ENCODE measurements around the gene POMGNT2.

Gene POMGNT2

GRCh38 chr3:43036621-43037423 lies 69.1 kb downstream of the POMGNT2 start:
- Histone ChIP-seq H3K4me3 (ENCODE audit: low read depth in 1 of 2, low read length in 2 of 2) (no peak overlapping the region), H3K4me1 (ENCODE audit: control insufficient read depth in 1 of 2, insufficient read depth in 2 of 2, low read length in 2 of 2) (no peaks in the 10 kb centered on the region), H3K9me3 (ENCODE audit: control insufficient read depth in 1 of 2, low read length in 2 of 2) (no peaks in the 10 kb centered on the region), H3K27ac (ENCODE audit: low read length) (no peak overlapping the region), H3K27me3 (ENCODE audit: low read depth, low read length) (no peaks in the 10 kb centered on the region), H3K36me3 (ENCODE audit: control insufficient read depth in 1 of 2, insufficient read depth in 2 of 2, low read length in 2 of 2) (peaks cover 0 to 9% of the 10 kb centered on the region in 2 donors)

GRCh38 chr3:43035801-43036365 lies 70.0 kb downstream of the POMGNT2 start:
- H3K27ac ChIP-seq (ENCODE audit: low read length), result no peak overlapping the region
- no peaks in the 10 kb centered on the region for H3K27me3 ChIP-seq (ENCODE audit: low read depth, low read length)
- no peaks in the 10 kb centered on the region for H3K9me3 ChIP-seq (ENCODE audit: control insufficient read depth in 1 of 2, low read length in 2 of 2)
- H3K4me3 ChIP-seq (ENCODE audit: low read depth in 1 of 2, low read length in 2 of 2), result no peak overlapping the region
- peaks cover 0 to 9% of the 10 kb centered on the region in 2 donors for H3K36me3 ChIP-seq (ENCODE audit: control insufficient read depth in 1 of 2, insufficient read depth in 2 of 2, low read length in 2 of 2)
- no peaks in the 10 kb centered on the region for H3K4me1 ChIP-seq (ENCODE audit: control insufficient read depth in 1 of 2, insufficient read depth in 2 of 2, low read length in 2 of 2)

DNA sequence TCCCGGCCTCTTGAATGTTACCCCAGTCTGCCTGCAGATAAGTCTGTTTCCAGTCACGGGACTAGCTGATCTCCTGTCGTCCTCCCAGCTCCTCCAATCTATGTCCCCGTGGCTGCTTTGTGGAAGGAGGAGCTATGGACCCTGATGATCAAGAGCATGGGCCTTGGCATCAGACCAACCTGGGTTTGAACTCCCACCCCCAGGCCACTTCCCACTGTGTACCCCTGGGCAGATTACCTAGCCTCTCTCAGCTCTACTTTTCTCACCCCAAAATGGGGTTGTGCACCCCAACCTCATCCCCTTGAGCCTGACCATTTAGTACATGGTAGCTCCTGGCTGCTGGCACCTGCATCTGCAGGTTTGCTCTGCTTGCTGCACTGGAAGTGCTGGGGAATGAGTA lies 71.0 kb downstream of the POMGNT2 start:
- H3K27me3 ChIP-seq (ENCODE audit: low read depth, low read length), result no peaks in the 10 kb centered on the region
- peaks cover 0 to 9% of the 10 kb centered on the region in 2 donors for H3K36me3 ChIP-seq (ENCODE audit: control insufficient read depth in 1 of 2, insufficient read depth in 2 of 2, low read length in 2 of 2)
- no peak overlapping the region for H3K27ac ChIP-seq (ENCODE audit: low read length)
- H3K4me3 ChIP-seq (ENCODE audit: low read depth in 1 of 2, low read length in 2 of 2), result no peak overlapping the region
- no peaks in the 10 kb centered on the region for H3K4me1 ChIP-seq (ENCODE audit: control insufficient read depth in 1 of 2, insufficient read depth in 2 of 2, low read length in 2 of 2)
- H3K9me3 ChIP-seq (ENCODE audit: control insufficient read depth in 1 of 2, low read length in 2 of 2), result no peaks in the 10 kb centered on the region

- no peak overlapping the region for H3K4me3 ChIP-seq (ENCODE audit: low read depth in 1 of 2, low read length in 2 of 2)
- H3K27ac ChIP-seq (ENCODE audit: low read length), result no peak overlapping the region
- no peaks in the 10 kb centered on the region for H3K27me3 ChIP-seq (ENCODE audit: low read depth, low read length)
- H3K4me1 ChIP-seq (ENCODE audit: control insufficient read depth in 1 of 2, insufficient read depth in 2 of 2, low read length in 2 of 2), result no peaks in the 10 kb centered on the region
- no peaks in the 10 kb centered on the region for H3K9me3 ChIP-seq (ENCODE audit: control insufficient read depth in 1 of 2, low read length in 2 of 2)
- H3K36me3 ChIP-seq (ENCODE audit: control insufficient read depth in 1 of 2, insufficient read depth in 2 of 2, low read length in 2 of 2), result peaks cover 0 to 9% of the 10 kb centered on the region in 2 donors
Observed at GRCh38 chr3:43034200-43034599, 71.7 kb downstream of the POMGNT2 start.

GRCh38 chr3:43032646-43033628 lies 72.9 kb downstream of the POMGNT2 start:
- Histone ChIP-seq H3K27ac (ENCODE audit: low read length) (no peak overlapping the region), H3K9me3 (ENCODE audit: control insufficient read depth in 1 of 2, low read length in 2 of 2) (no peaks in the 10 kb centered on the region), H3K4me3 (ENCODE audit: low read depth in 1 of 2, low read length in 2 of 2) (no peak overlapping the region), H3K4me1 (ENCODE audit: control insufficient read depth in 1 of 2, insufficient read depth in 2 of 2, low read length in 2 of 2) (no peaks in the 10 kb centered on the region), H3K27me3 (ENCODE audit: low read depth, low read length) (no peaks in the 10 kb centered on the region), H3K36me3 (ENCODE audit: control insufficient read depth in 1 of 2, insufficient read depth in 2 of 2, low read length in 2 of 2) (peaks cover 0 to 9% of the 10 kb centered on the region in 2 donors)

GRCh38 chr3:43031889-43032545 lies 73.9 kb downstream of the POMGNT2 start:
- no peaks in the 10 kb centered on the region for H3K9me3 ChIP-seq (ENCODE audit: control insufficient read depth in 1 of 2, low read length in 2 of 2)

DNA sequence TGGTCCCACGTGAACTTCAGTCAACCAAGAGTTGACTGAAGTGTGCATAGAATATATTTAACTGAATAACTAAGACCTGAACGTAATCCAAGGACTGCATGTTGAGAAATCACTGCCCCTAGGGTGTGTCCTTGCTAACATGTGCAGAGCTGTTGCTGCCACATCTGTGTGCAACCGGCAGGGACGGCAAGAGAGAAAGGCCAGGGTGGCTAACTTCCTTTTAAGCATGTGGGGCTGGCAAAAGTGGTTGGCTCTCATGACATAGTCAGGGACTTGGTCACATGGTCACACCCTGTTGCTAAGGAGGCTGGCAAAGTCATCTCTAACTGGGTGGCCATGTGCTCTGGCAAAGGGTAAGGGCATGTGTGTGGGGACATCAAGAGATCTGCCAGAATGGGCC lies 74.4 kb downstream of the POMGNT2 start:
- Histone ChIP-seq H3K27ac (ENCODE audit: low read length) (no peak overlapping the region), H3K4me3 (ENCODE audit: low read depth in 1 of 2, low read length in 2 of 2) (no peak overlapping the region), H3K27me3 (ENCODE audit: low read depth, low read length) (no peaks in the 10 kb centered on the region), H3K4me1 (ENCODE audit: control insufficient read depth in 1 of 2, insufficient read depth in 2 of 2, low read length in 2 of 2) (no peaks in the 10 kb centered on the region), H3K9me3 (ENCODE audit: control insufficient read depth in 1 of 2, low read length in 2 of 2) (no peaks in the 10 kb centered on the region), H3K36me3 (ENCODE audit: control insufficient read depth in 1 of 2, insufficient read depth in 2 of 2, low read length in 2 of 2) (peaks cover 0 to 9% of the 10 kb centered on the region in 2 donors)

More at GRCh38 chr3:43031889-43032545, 73.9 kb downstream of the POMGNT2 start:
- peaks cover 0 to 9% of the 10 kb centered on the region in 2 donors for H3K36me3 ChIP-seq (ENCODE audit: control insufficient read depth in 1 of 2, insufficient read depth in 2 of 2, low read length in 2 of 2)
- H3K27me3 ChIP-seq (ENCODE audit: low read depth, low read length), result no peaks in the 10 kb centered on the region
- no peaks in the 10 kb centered on the region for H3K4me1 ChIP-seq (ENCODE audit: control insufficient read depth in 1 of 2, insufficient read depth in 2 of 2, low read length in 2 of 2)
- no peak overlapping the region for H3K27ac ChIP-seq (ENCODE audit: low read length)
- H3K4me3 ChIP-seq (ENCODE audit: low read depth in 1 of 2, low read length in 2 of 2), result no peak overlapping the region

- H3K27me3 ChIP-seq (ENCODE audit: low read depth, low read length), result no peaks in the 10 kb centered on the region
- no peak overlapping the region for H3K27ac ChIP-seq (ENCODE audit: low read length)
- peaks cover 0 to 9% of the 10 kb centered on the region in 2 donors for H3K36me3 ChIP-seq (ENCODE audit: control insufficient read depth in 1 of 2, insufficient read depth in 2 of 2, low read length in 2 of 2)
- H3K4me3 ChIP-seq (ENCODE audit: low read depth in 1 of 2, low read length in 2 of 2), result no peak overlapping the region
- no peaks in the 10 kb centered on the region for H3K9me3 ChIP-seq (ENCODE audit: control insufficient read depth in 1 of 2, low read length in 2 of 2)
- H3K4me1 ChIP-seq (ENCODE audit: control insufficient read depth in 1 of 2, insufficient read depth in 2 of 2, low read length in 2 of 2), result no peaks in the 10 kb centered on the region
Observed at GRCh38 chr3:43030162-43030935, 75.5 kb downstream of the POMGNT2 start.

All from muscle layer of duodenum (tissue), 2 donors.